T-helper 1 cell treated with Interleukin-12 subunit alpha and Interleukin-12 subunit beta and Interleukin-4 antibody, amounts not matched to agents 30 μg/mL and 1 μg/mL, for 36 hours (primary cell): ENCODE data around the gene MAP4K2.

ENCODE experiments used
- H3K27ac Mint-ChIP-seq: one replicate; pipeline ENCODE4 v1.8.0; 2021; ENCODE audit warnings: mild to moderate bottlenecking, mixed read lengths
- H3K27me3 Mint-ChIP-seq: one replicate; pipeline ENCODE4 v1.8.0; 2021; ENCODE audit warnings: low read depth, mixed read lengths
- H3K36me3 Mint-ChIP-seq: one replicate; pipeline ENCODE4 v1.8.0; 2021; ENCODE audit warnings: low read depth, mixed read lengths
- H3K4me1 Mint-ChIP-seq: one replicate; pipeline ENCODE4 v1.8.0; 2021; ENCODE audit warnings: low read depth, mixed read lengths
- H3K4me3 Mint-ChIP-seq: one replicate; pipeline ENCODE4 v1.8.0; 2021; ENCODE audit warnings: mild to moderate bottlenecking, moderate library complexity, mixed read lengths
- H3K9me3 Mint-ChIP-seq: one replicate; pipeline ENCODE4 v1.8.0; 2021; ENCODE audit warnings: mixed read lengths

Gene MAP4K2

GRCh38 chr11:64778223-64778472 lies 24.9 kb downstream of the MAP4K2 start:
- Mint-ChIP-seq H3K36me3 (peaks cover 42% of the 10 kb centered on the region), H3K27ac (no peak overlapping the region), H3K4me3 (no peak overlapping the region), H3K9me3 (no peaks in the 10 kb centered on the region), H3K4me1 (peaks cover 57% of the 10 kb centered on the region), H3K27me3 (no peaks in the 10 kb centered on the region)

DNA sequence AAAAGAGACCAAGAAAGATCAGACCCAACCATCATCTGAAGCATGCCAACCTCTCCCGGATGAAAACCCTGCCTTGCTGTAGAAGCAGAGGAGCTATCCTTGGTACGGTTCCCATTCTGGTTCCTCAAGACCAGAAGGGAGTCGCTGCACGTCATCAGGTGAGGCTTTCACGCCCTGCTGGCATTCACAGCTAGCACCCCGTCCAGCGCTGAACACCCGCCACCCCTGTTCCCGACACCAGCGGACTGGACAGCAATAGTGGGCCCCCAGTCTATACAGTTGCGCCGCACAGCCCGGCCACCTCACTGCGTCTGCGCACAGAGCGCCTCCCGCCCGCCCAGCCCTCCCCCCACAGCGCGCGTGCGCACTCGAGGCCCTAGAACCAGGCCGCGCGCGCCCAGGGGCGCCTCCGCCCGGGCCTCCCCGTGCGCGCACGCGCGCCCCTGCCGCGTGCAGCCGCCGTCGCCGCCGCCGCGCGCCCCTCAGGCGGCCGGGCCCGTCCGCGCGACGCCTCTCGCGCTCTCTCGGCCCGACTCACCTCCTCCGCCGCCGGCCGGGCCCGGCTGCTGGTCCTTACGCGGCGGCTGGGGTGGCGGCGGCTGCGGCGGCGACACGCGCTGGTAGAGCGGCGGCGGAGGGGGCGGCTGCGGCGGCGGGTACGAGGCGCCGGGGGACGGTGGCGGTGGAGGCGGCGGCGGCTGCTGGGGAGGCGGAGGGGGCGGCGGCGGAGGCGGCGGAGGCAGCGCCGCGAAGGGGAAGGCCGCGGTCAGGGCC lies 25.4 kb downstream of the MAP4K2 start:
- Mint-ChIP-seq H3K36me3 (peaks cover 48% of the 10 kb centered on the region), H3K9me3 (no peaks in the 10 kb centered on the region), H3K4me1 (peaks cover 62% of the 10 kb centered on the region), H3K27ac (peak overlapping the region; percentile 83), H3K27me3 (no peaks in the 10 kb centered on the region), H3K4me3 (peak overlapping the region; percentile 92)

GRCh38 chr11:64776875-64777274 lies 26.1 kb downstream of the MAP4K2 start:
- H3K27ac Mint-ChIP-seq: peak overlapping the region; percentile 83
- peak overlapping the region; percentile 92 for H3K4me3 Mint-ChIP-seq
- H3K4me1 Mint-ChIP-seq: peaks cover 70% of the 10 kb centered on the region
- H3K27me3 Mint-ChIP-seq: no peaks in the 10 kb centered on the region
- no peaks in the 10 kb centered on the region for H3K9me3 Mint-ChIP-seq
- H3K36me3 Mint-ChIP-seq: peaks cover 55% of the 10 kb centered on the region

GRCh38 chr11:64776425-64776824 lies 26.6 kb downstream of the MAP4K2 start:
- peaks cover 60% of the 10 kb centered on the region for H3K36me3 Mint-ChIP-seq
- peak overlapping the region; percentile 83 for H3K27ac Mint-ChIP-seq
- H3K9me3 Mint-ChIP-seq: no peaks in the 10 kb centered on the region
- peak overlapping the region; percentile 92 for H3K4me3 Mint-ChIP-seq
- no peaks in the 10 kb centered on the region for H3K27me3 Mint-ChIP-seq
- peaks cover 74% of the 10 kb centered on the region for H3K4me1 Mint-ChIP-seq

- H3K4me3 Mint-ChIP-seq: no peak overlapping the region
- peaks cover 69% of the 10 kb centered on the region for H3K4me1 Mint-ChIP-seq
- H3K36me3 Mint-ChIP-seq: peaks cover 79% of the 10 kb centered on the region
- no peaks in the 10 kb centered on the region for H3K9me3 Mint-ChIP-seq
- no peaks in the 10 kb centered on the region for H3K27me3 Mint-ChIP-seq
- H3K27ac Mint-ChIP-seq: no peak overlapping the region
Measured at GRCh38 chr11:64774144-64774543, 28.9 kb downstream of the MAP4K2 start.

- Mint-ChIP-seq H3K27ac (peak overlapping the region; percentile 89), H3K9me3 (no peaks in the 10 kb centered on the region), H3K27me3 (no peaks in the 10 kb centered on the region), H3K4me3 (peak overlapping the region; percentile 71), H3K4me1 (peaks cover 76% of the 10 kb centered on the region), H3K36me3 (peaks cover 92% of the 10 kb centered on the region)
Measured at GRCh38 chr11:64772303-64773018, 30.6 kb downstream of the MAP4K2 start.

DNA sequence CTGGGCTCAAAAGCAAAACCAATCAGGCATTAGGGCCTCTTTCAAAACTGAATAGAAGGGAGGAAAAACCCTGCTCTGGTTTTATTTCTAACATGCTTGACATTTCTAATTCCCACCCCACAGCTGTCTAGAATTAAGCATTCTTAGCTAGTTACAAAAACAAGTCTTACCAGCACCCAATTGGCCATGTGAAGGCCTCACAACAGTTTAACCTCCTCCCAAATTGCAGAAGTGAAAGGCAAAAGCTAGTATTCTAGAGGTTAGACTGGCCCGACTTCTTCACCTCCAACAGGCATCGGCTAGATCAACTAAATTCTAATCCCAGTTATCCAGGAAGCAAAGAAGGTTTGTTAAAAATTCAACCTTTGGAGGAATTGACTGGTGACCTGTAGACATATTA lies 31.2 kb downstream of the MAP4K2 start:
- Mint-ChIP-seq H3K36me3 (peaks cover 92% of the 10 kb centered on the region), H3K27ac (peak overlapping the region; percentile 89), H3K4me1 (peaks cover 70% of the 10 kb centered on the region), H3K27me3 (no peaks in the 10 kb centered on the region), H3K4me3 (peak overlapping the region; percentile 71), H3K9me3 (no peaks in the 10 kb centered on the region)

DNA sequence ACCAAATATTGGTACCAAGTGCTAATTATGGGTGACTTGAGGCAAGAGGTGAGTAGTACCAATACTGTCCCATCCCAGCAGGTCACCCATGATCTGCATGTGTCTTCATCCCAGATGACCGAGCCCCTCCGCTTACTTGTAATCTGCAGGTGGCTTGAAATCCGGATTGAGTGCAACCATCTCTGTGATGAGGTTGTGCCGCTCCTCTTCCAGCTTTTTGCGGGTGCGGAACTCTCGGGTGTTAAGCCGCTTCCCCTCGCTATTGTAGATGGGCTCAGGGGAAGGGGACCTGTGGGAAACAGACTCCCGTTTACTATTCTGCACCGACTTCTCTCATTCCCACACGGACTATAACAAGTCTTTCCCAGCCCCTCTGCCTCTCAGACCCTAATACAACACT lies 32.9 kb downstream of the MAP4K2 start:
- peaks cover 85% of the 10 kb centered on the region for H3K36me3 Mint-ChIP-seq
- H3K9me3 Mint-ChIP-seq: no peaks in the 10 kb centered on the region
- peaks cover 61% of the 10 kb centered on the region for H3K4me1 Mint-ChIP-seq

DNA sequence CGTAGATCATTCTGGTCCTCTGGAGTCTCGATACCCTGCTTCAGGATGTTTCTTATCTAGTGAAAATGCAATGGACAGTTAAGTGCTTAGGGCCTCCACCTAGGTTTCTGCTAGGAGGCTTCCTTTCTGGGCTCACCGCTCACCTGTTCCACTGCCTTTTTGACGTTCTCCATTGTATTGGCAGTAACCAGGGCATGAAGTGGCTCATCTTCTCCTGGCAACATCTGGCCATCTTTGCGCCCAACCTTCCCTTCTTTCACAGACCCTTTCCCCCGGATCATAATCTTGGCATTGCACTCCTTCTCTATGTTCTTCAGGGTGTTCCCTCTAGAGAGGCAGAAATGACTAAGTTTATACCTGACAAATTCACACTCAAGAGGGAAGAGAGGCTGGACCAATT lies 33.7 kb downstream of the MAP4K2 start:
- Mint-ChIP-seq H3K27ac (peak overlapping the region; percentile 16), H3K36me3 (peaks cover 86% of the 10 kb centered on the region), H3K4me3 (no peak overlapping the region), H3K27me3 (no peaks in the 10 kb centered on the region), H3K4me1 (peaks cover 63% of the 10 kb centered on the region), H3K9me3 (no peaks in the 10 kb centered on the region)

More for the DNA sequence above, 32.9 kb downstream of the MAP4K2 start:
- H3K27me3 Mint-ChIP-seq: no peaks in the 10 kb centered on the region
- H3K27ac Mint-ChIP-seq: peak overlapping the region; percentile 55
- H3K4me3 Mint-ChIP-seq: no peak overlapping the region

- Mint-ChIP-seq H3K4me3 (peak overlapping the region; percentile 26), H3K9me3 (no peaks in the 10 kb centered on the region), H3K27me3 (no peaks in the 10 kb centered on the region), H3K4me1 (peaks cover 65% of the 10 kb centered on the region), H3K27ac (no peak overlapping the region), H3K36me3 (peaks cover 87% of the 10 kb centered on the region)
Measured at GRCh38 chr11:64768300-64768694, 34.7 kb downstream of the MAP4K2 start.

DNA sequence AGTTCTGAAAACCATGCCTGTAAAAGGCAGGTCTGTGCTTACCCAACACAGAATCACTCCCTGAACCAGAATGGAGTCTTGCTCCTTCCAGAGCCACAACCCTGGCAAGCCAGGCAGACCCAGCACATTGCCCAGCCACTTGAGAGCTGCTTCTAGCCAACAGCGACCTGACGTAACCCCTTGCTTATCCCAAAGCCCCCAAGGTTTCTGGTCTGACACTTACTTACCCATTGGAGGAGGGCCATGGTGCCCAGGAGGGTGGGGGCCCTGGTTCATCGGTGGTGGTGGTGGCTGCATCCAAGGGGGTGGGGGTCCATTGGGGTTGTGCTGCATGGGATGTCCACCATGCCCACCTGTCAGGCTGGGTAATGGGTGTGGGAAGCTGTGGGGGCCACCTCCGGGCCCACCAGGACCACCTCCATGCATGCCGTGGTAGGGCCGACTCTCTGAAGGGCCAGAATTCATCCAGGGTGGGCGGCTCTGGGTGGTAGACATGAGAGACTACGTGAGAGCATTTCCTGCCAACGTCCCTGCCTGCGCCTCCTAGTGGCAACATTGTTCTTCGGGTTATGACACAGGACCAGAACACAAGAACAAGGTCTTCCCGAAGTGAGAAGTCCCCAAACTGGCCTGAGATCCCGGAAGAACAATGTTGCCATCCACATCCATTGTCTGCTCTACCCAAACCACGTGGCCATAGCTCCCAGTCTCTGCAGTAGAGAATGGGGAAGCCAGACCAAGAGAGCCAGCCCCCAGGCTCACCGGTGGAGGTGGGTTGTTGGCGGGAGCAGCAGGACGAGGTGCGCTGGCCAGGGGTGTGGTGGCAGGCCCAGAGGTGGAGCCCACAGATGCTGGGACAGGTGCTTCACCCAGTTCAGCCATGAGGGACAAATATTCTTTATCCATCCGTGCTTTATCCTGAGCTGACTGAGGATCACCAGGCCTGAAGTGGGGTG lies 35.4 kb downstream of the MAP4K2 start:
- Mint-ChIP-seq H3K4me1 (peaks cover 65% of the 10 kb centered on the region), H3K9me3 (no peaks in the 10 kb centered on the region), H3K36me3 (peaks cover 86% of the 10 kb centered on the region), H3K27me3 (no peaks in the 10 kb centered on the region), H3K27ac (peak overlapping the region; percentile 69), H3K4me3 (no peak overlapping the region)

DNA sequence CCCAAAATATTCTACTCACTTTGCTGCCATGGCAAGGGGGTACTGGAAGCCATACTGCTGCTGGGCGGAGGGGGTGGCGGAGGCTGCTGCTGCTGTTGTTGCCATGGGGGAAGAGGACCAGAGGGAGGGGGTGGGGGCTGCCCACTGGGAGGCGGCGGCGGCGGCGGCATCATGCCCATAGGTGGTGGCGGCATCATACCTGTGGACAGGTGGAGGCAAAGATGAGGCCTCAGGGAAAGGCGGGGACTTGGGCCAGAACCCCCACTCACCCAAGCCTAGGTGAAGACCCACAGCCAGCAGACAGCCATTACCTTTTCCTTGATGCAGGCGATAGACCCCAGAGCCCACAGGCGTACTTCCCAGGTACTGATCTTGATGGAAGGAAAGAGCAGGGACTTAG lies 36.1 kb downstream of the MAP4K2 start:
- Mint-ChIP-seq H3K4me1 (peaks cover 64% of the 10 kb centered on the region), H3K36me3 (peaks cover 83% of the 10 kb centered on the region), H3K27me3 (no peaks in the 10 kb centered on the region), H3K9me3 (no peaks in the 10 kb centered on the region), H3K27ac (peak overlapping the region; percentile 69), H3K4me3 (no peak overlapping the region)

DNA sequence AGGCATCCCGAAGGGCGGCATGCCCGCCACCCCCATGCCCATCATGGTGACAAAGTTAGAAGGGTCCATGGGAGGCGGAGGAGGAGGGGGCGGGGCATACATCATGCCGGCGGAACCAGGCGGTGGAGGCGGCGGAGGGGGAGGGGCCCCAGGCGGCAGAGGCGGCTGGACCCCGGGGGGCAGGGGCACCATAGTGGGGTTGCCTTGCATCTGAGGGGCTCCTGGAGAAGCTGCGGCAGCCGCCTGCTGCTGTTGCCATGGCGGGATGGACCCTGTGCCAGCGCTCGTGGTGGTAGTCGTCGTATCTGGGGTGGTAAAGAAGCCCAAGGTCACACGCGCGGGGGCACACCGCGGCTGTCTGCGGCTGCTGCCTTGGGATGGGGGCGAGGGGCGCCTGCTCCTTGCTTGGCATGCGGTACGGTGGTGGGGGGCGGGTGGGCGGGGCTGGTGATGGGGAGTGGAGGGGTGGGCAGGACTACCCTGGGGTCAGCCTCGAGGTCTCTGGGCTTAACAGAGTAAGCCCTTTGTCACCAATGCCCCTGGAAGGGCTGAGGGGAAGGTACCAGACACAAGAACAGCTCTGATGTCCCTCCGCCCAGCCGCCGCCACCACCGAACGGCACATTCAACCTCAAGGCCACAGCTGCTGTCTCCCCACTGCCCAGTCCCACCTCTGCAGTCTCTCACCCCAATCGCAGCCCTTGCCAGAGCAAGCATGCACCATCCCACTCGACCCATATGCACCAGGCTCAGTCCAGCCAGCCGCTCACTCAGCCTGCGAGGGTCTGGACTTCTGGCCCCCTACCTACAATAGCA lies 37.0 kb downstream of the MAP4K2 start:
- H3K27me3 Mint-ChIP-seq: no peaks in the 10 kb centered on the region
- peaks cover 61% of the 10 kb centered on the region for H3K4me1 Mint-ChIP-seq
- H3K9me3 Mint-ChIP-seq: no peaks in the 10 kb centered on the region
- peaks cover 79% of the 10 kb centered on the region for H3K36me3 Mint-ChIP-seq
- peak overlapping the region; percentile 69 for H3K27ac Mint-ChIP-seq
- H3K4me3 Mint-ChIP-seq: peak overlapping the region; percentile 42
